HCT116 (cell line): ENCODE measurements around the gene GPD1L. TPM values are rescaled to one million over a fixed set of nuclear protein-coding genes. Genes with fewer than 3 reads are reported as not detected.
A peak's percentile ranks its signal among the peaks of the same experiment; 100 is the strongest.

ENCODE experiments used
- ATAC-seq: fragments of 200-7000 bp; cut with Tn5 transposase; 2 replicates; pipeline ENCODE4 v1.9.1; 2020; ENCODE audit warnings: mild to moderate bottlenecking, moderate library complexity
- BruUV-seq: library from RNA; stranded (reverse); fragments of 400-500 nt; replicated peaks from 2 replicates; lab custom pipeline; 2021; lab: Mats Ljungman, UMichigan
- CTCF ChIA-PET: fragments of 300-600 bp; sonication (Branson Sonifier 250); formaldehyde crosslinking; loops from one replicate; lab custom pipeline; 2021; ENCODE audit warnings: antibody characterized with exemption; lab: Charles Lee
- POLR2A ChIA-PET: fragments of 300-600, 350-600 bp; sonication (Branson Sonifier 250); formaldehyde crosslinking; loops from one replicate; lab custom pipeline; 2021; ENCODE audit warnings: antibody characterized with exemption; lab: Charles Lee
- RAD21 ChIA-PET, 2 experiments: fragments of 300-600 bp; sonication (Branson Sonifier 250); formaldehyde crosslinking; loops; one replicate each; lab custom pipeline; 2023; ENCODE audit warnings: low total read pairs in 2 of 2; ENCODE audit not compliant: uncharacterized antibody in 2 of 2, unreplicated experiment in 2 of 2, low non-redundant PET in 1 of 2; lab: Charles Lee
- DNase-seq: peaks from one replicate; pipeline ENCODE4 v3.0.0-alpha.2; 2010; ENCODE audit warnings: low read depth, low spot score
- H2AFZ ChIP-seq: fragments of 200-600 bp; shearing (Covaris generic), sonication (generic); 2 replicates; pipeline ENCODE4 v1.6.1; 2017; ENCODE audit warnings: low read depth, mixed run types, mixed read lengths, antibody characterized with exemption, low read length; ENCODE audit not compliant: poor library complexity, severe bottlenecking
- H3K27ac ChIP-seq: 2 replicates; pipeline ENCODE4 v1.5.1; 2012; ENCODE audit warnings: low read depth, low read length
- H3K27me3 ChIP-seq: fragments of 200-600 bp; sonication (generic); 2 replicates; pipeline ENCODE4 v1.6.1; 2016; ENCODE audit warnings: mixed run types, low read length, mixed read lengths; ENCODE audit not compliant: insufficient read depth
- H3K36me3 ChIP-seq, 2 experiments: fragments of 200-500 bp in 1 of 2; fragments of 200-600 bp in 1 of 2; sonication (Bioruptor generic) in 1 of 2; sonication (generic) in 1 of 2; 2 replicates each; pipeline versions ENCODE4 v1.5.1 to v1.6.1; 2014 to 2016; ENCODE audit warnings: low read length in 2 of 2, inconsistent platforms in 1 of 2, mixed read lengths in 1 of 2, mixed run types in 1 of 2; ENCODE audit not compliant: insufficient read depth in 2 of 2, control insufficient read depth in 1 of 2
- H3K4me1 ChIP-seq, 2 experiments: fragments of 200-600 bp in 1 of 2; sonication (generic) in 1 of 2; 2 replicates each; pipeline versions ENCODE4 v1.5.1 to v1.6.1; 2012 to 2017; ENCODE audit warnings: low read length in 2 of 2, inconsistent platforms in 1 of 2, mild to moderate bottlenecking in 1 of 2, mixed read lengths in 1 of 2, mixed run types in 1 of 2, moderate library complexity in 1 of 2; ENCODE audit not compliant: insufficient read depth in 2 of 2, control insufficient read depth in 1 of 2
- H3K4me2 ChIP-seq: fragments of 200-600 bp; sonication (generic); 2 replicates; pipeline ENCODE4 v1.6.1; 2017; ENCODE audit warnings: mixed run types, low read length, mixed read lengths
- H3K4me3 ChIP-seq, 2 experiments: fragments of 200-600 bp in 1 of 2; sonication (generic) in 1 of 2; replicated peaks in 1 of 2; 2 replicates each; pipeline ENCODE4 v1.5.1; 2011 to 2016; ENCODE audit warnings: low read length in 2 of 2, control low read depth in 1 of 2, low read depth in 1 of 2, mild to moderate bottlenecking in 1 of 2, mixed read lengths in 1 of 2, mixed run types in 1 of 2
- H3K79me2 ChIP-seq: fragments of 200-600 bp; sonication (generic); 2 replicates; pipeline ENCODE4 v1.6.1; 2017; ENCODE audit warnings: mild to moderate bottlenecking, mixed run types, low read length, moderate library complexity, mixed read lengths; ENCODE audit not compliant: insufficient read depth
- H3K9ac ChIP-seq: fragments of 200-600 bp; sonication (generic); 2 replicates; pipeline ENCODE4 v1.6.1; 2016; ENCODE audit warnings: low read length, mixed read lengths
- H3K9me2 ChIP-seq: fragments of 200-600 bp; sonication (generic), shearing (Covaris generic); 2 replicates; pipeline ENCODE4 v1.6.1; 2017; ENCODE audit warnings: mixed run types, mild to moderate bottlenecking, moderate library complexity; ENCODE audit not compliant: insufficient read depth
- H3K9me3 ChIP-seq, 2 experiments: fragments of 200-500 bp in 1 of 2; fragments of 200-600 bp in 1 of 2; sonication (Bioruptor generic) in 1 of 2; sonication (generic) in 1 of 2; 2 replicates each; pipeline ENCODE4 v1.6.1; 2014 to 2017; ENCODE audit warnings: low read length in 2 of 2, mixed read lengths in 2 of 2, inconsistent platforms in 1 of 2, low read depth in 1 of 2, mild to moderate bottlenecking in 1 of 2, mixed run types in 1 of 2, moderate library complexity in 1 of 2; ENCODE audit not compliant: control insufficient read depth in 1 of 2, insufficient read depth in 1 of 2
- H4K20me1 ChIP-seq: fragments of 200-600 bp; sonication (generic), shearing (Covaris generic); 2 replicates; pipeline ENCODE4 v1.6.1; 2017; ENCODE audit warnings: mixed run types, mild to moderate bottlenecking, moderate library complexity; ENCODE audit not compliant: insufficient read depth
- ATF3 ChIP-seq: IDR thresholded peaks from 2 replicates; pipeline ENCODE4 v1.6.1; 2012
- CTCF ChIP-seq, 3 experiments: fragments of 200-600 bp in 1 of 3; sonication (generic) in 1 of 3; IDR thresholded peaks in 2 of 3; conservative IDR thresholded peaks in 1 of 3; 2 replicates each; pipeline ENCODE4 v1.5.1; 2012 to 2017; ENCODE audit warnings: low read depth in 2 of 3, low read length in 2 of 3, antibody characterized with exemption in 1 of 3, borderline replicate concordance in 1 of 3, control low read depth in 1 of 3, mild to moderate bottlenecking in 1 of 3, mixed read lengths in 1 of 3, mixed run types in 1 of 3, moderate library complexity in 1 of 3; ENCODE audit not compliant: insufficient read depth in 1 of 3
- EGR1 ChIP-seq: IDR thresholded peaks from 2 replicates; pipeline ENCODE4 v1.6.1; 2012; ENCODE audit warnings: low read depth
- EZH2phosphoT487 ChIP-seq: fragments of 200-600 bp; IDR thresholded peaks from 2 replicates; pipeline ENCODE4 v1.6.1; 2018; ENCODE audit warnings: antibody characterized with exemption, borderline replicate concordance
- FOSL1 ChIP-seq: IDR thresholded peaks from 2 replicates; pipeline ENCODE4 v1.6.1; 2012; ENCODE audit warnings: low read depth
- JUND ChIP-seq: IDR thresholded peaks from 2 replicates; pipeline ENCODE4 v1.6.1; 2012
- MAX ChIP-seq: IDR thresholded peaks from 2 replicates; pipeline ENCODE4 v1.6.1; 2012
- POLR2A ChIP-seq: IDR thresholded peaks from 2 replicates; pipeline ENCODE4 v1.7.0; 2011; ENCODE audit warnings: borderline replicate concordance; ENCODE audit not compliant: insufficient read depth, insufficient read length; ENCODE audit errors: extremely low read depth
- POLR2AphosphoS5 ChIP-seq: IDR thresholded peaks from 2 replicates; pipeline ENCODE4 v1.6.1; 2011; ENCODE audit warnings: mild to moderate bottlenecking, low read depth, low read length, moderate library complexity
- RAD21 ChIP-seq: IDR thresholded peaks from 2 replicates; pipeline ENCODE4 v1.6.1; 2012; ENCODE audit warnings: low read depth, mild to moderate bottlenecking
- REST ChIP-seq: IDR thresholded peaks from 2 replicates; pipeline ENCODE4 v1.6.1; 2012; ENCODE audit warnings: low read depth
- SIN3A ChIP-seq: IDR thresholded peaks from 2 replicates; pipeline ENCODE4 v1.6.1; 2012; ENCODE audit warnings: low read depth
- SP1 ChIP-seq: IDR thresholded peaks from 2 replicates; pipeline ENCODE4 v1.6.1; 2012; ENCODE audit warnings: low read depth
- SRF ChIP-seq: IDR thresholded peaks from 2 replicates; pipeline ENCODE4 v1.6.1; 2012; ENCODE audit warnings: low read depth
- TCF7L2 ChIP-seq: IDR thresholded peaks from 2 replicates; pipeline ENCODE4 v1.7.0; 2011; ENCODE audit warnings: borderline replicate concordance, inconsistent platforms; ENCODE audit not compliant: insufficient read depth, insufficient read length; ENCODE audit errors: extremely low read depth
- YY1 ChIP-seq: IDR thresholded peaks from 2 replicates; pipeline ENCODE4 v1.6.1; 2011; ENCODE audit warnings: low read length, low read depth, moderate library complexity, mild to moderate bottlenecking; ENCODE audit not compliant: insufficient replicate concordance; ENCODE audit errors: extremely low read depth
- ZBTB33 ChIP-seq: IDR thresholded peaks from 2 replicates; pipeline ENCODE4 v1.6.1; 2011; ENCODE audit warnings: mild to moderate bottlenecking, low read length, moderate library complexity; ENCODE audit not compliant: insufficient replicate concordance; ENCODE audit errors: extremely low read depth
- ZFX ChIP-seq: fragments of 450-650 bp; IDR thresholded peaks from 2 replicates; pipeline ENCODE4 v1.6.1; 2017
- ZNF274 ChIP-seq: fragments of 200-500 bp; sonication (Bioruptor generic); IDR thresholded peaks from 2 replicates; pipeline ENCODE4 v1.6.1; 2014; ENCODE audit warnings: mild to moderate bottlenecking, low read depth, low read length, inconsistent platforms
- intact Hi-C: fragments of 100-400 bp; cut with micrococcal nuclease; formaldehyde crosslinking; loops from 2 replicates; pipeline ENCODE4 v1.10.0; 2022
- total RNA-seq: library from RNA; stranded (reverse); gene quantifications from one replicate; pipeline ENCODE4 v1.2.1, GENCODE V29; 2021; ENCODE audit not compliant: unreplicated experiment

GPD1L gene
- total RNA-seq, 1 experiment from 2014 or later: 21.9 TPM

- Histone ChIP-seq H3K79me2 (no peaks in the 10 kb centered on the region), H3K27me3 (no peaks in the 10 kb centered on the region), H4K20me1 (no peaks in the 10 kb centered on the region), H3K36me3 (no peaks in the 10 kb centered on the region), H3K4me1 (peaks cover 17 to 27% of the 10 kb centered on the region in 2 experiments), H3K9ac (peak overlapping the region; percentile 14; the same call in 1 of the 2 replicates), H3K27ac (peak overlapping the region; percentile 7), H3K4me3 (no peak overlapping the region), H2AFZ (peak overlapping the region; percentile 97), H3K4me2 (peak overlapping the region; percentile 60), H3K9me2 (no peaks in the 10 kb centered on the region), H3K9me3 (no peaks in the 10 kb centered on the region)
- intact Hi-C loops: loop anchor here (1.0 to 2.0 kb wide), 5 partner anchors 62 to 292 kb away; partner anchors contain the start of gene CMTM8
- DNase-seq: peak; percentile 86
- ChIA-PET CTCF (interaction anchor here (0.7 to 2.3 kb wide), 8 partner anchors 120 to 332 kb away, joined by 3 to 7 read pairs (median 3); no protein-coding TSS in a partner anchor), RAD21 (no interaction called here), POLR2A (no interaction called here)
- BruUV-seq: no TSS peak
- peak; percentile 72 for ATAC-seq
- TF ChIP-seq SRF: no peak
- no peak for TF ChIP-seq ATF3
- TF ChIP-seq TCF7L2: peak; percentile 87
- peak; percentile 58; the same call in 1 of the 2 replicates for TF ChIP-seq MAX
- no peak for TF ChIP-seq POLR2AphosphoS5
- peak; percentile 33; the same call in 1 of the 2 replicates for TF ChIP-seq FOSL1
- TF ChIP-seq JUND: no peak
- peak; percentile 62 to 91 (median 84) for TF ChIP-seq CTCF (IDR thresholded peaks at IDR 0.05 in 2 of 3, conservative IDR thresholded peaks at IDR 0.05 in 1 of 3; ENCODE audit: borderline replicate concordance in 1 of 3, insufficient read depth in 1 of 3, low read depth in 2 of 3, low read length in 2 of 3)
- no peak for TF ChIP-seq POLR2A
- peak; percentile 92 for TF ChIP-seq RAD21
- TF ChIP-seq ZFX: no peak
- no peak for TF ChIP-seq REST
- no peak for TF ChIP-seq SIN3A
- TF ChIP-seq SP1: peak; percentile 23
- TF ChIP-seq EGR1: no peak
- no peak for TF ChIP-seq ZNF274
- no peak for TF ChIP-seq EZH2phosphoT487
- TF ChIP-seq YY1: no peak
- no peak for TF ChIP-seq ZBTB33
These were observed 70.7 kb downstream of the GPD1L start for GRCh38 chr3:32176989-32177701.
